ENCODE results near the gene IGIP.

- TF ChIP-seq, protein P1, sequence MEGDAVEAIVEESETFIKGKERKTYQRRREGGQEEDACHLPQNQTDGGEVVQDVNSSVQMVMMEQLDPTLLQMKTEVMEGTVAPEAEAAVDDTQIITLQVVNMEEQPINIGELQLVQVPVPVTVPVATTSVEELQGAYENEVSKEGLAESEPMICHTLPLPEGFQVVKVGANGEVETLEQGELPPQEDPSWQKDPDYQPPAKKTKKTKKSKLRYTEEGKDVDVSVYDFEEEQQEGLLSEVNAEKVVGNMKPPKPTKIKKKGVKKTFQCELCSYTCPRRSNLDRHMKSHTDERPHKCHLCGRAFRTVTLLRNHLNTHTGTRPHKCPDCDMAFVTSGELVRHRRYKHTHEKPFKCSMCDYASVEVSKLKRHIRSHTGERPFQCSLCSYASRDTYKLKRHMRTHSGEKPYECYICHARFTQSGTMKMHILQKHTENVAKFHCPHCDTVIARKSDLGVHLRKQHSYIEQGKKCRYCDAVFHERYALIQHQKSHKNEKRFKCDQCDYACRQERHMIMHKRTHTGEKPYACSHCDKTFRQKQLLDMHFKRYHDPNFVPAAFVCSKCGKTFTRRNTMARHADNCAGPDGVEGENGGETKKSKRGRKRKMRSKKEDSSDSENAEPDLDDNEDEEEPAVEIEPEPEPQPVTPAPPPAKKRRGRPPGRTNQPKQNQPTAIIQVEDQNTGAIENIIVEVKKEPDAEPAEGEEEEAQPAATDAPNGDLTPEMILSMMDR (IDR thresholded peaks at IDR 0.05 in 8 of 11, conservative IDR thresholded peaks at IDR 0.05 in 3 of 11) = no peak
- no peak for TF ChIP-seq POLR2A (IDR thresholded peaks at IDR 0.05)
Measured at GRCh38 chr5:140136624-140137023, 10.9 kb downstream of the IGIP start.

Data from spleen (tissue), 7 donors.